IMR-90 (cell line): ENCODE data around the gene MLANA. TPM values are rescaled to one million over a fixed set of nuclear protein-coding genes. Genes with fewer than 3 reads are reported as not detected.

Source experiments
- ATAC-seq: fragments of 200-7000 bp; cut with Tn5 transposase; 2 replicates; pipeline ENCODE4 v1.9.1; 2020; ENCODE audit warnings: low read depth, mild to moderate bottlenecking, moderate library complexity
- BruUV-seq: library from RNA; stranded (reverse); fragments of 400-500 nt; replicated peaks from 2 replicates; lab custom pipeline; 2021; lab: Mats Ljungman, UMichigan
- CTCF ChIA-PET: fragments of 300-600 bp; formaldehyde crosslinking; extraction: SDS; loops from one replicate; lab custom pipeline; 2021; ENCODE audit warnings: antibody characterized with exemption; lab: Yijun Ruan, JAX
- POLR2A ChIA-PET: fragments of 300-600 bp; sonication (Branson Sonifier 250); formaldehyde crosslinking; loops from one replicate; lab custom pipeline; 2022; ENCODE audit warnings: antibody characterized with exemption; ENCODE audit not compliant: unreplicated experiment; lab: Charles Lee
- DNase-seq: peaks from one replicate; pipeline ENCODE4 v3.0.0; 2013
- H2AFZ ChIP-seq: replicated peaks from 2 replicates; pipeline ENCODE3; 2013; ENCODE audit warnings: low read length, mild to moderate bottlenecking; ENCODE audit not compliant: poor library complexity
- H2AK5ac ChIP-seq: 2 replicates; pipeline ENCODE4 v1.6.1; 2013; ENCODE audit warnings: low read depth, low read length, inconsistent platforms
- H2AK9ac ChIP-seq: replicated peaks from 2 replicates; pipeline ENCODE3; 2013; ENCODE audit warnings: mild to moderate bottlenecking, low read depth, low read length, moderate library complexity; ENCODE audit not compliant: poor library complexity
- H2BK120ac ChIP-seq: 2 replicates; pipeline ENCODE4 v1.6.1; 2013; ENCODE audit warnings: low read depth, low read length, inconsistent platforms
- H2BK15ac ChIP-seq: 3 replicates; pipeline ENCODE4 v1.6.1; 2013; ENCODE audit warnings: low read depth, low read length, inconsistent platforms
- H2BK20ac ChIP-seq: 2 replicates; pipeline ENCODE4 v1.6.1; 2013; ENCODE audit warnings: low read depth, mild to moderate bottlenecking, inconsistent platforms, low read length, moderate library complexity
- H2BK5ac ChIP-seq: 2 replicates; pipeline ENCODE4 v1.6.1; 2013; ENCODE audit warnings: mild to moderate bottlenecking, low read depth, low read length, inconsistent platforms; ENCODE audit not compliant: poor library complexity, severe bottlenecking
- H3K14ac ChIP-seq: replicated peaks from 2 replicates; pipeline ENCODE4 v1.6.1; 2013; ENCODE audit warnings: low read depth, low read length, inconsistent platforms
- H3K18ac ChIP-seq: 2 replicates; pipeline ENCODE4 v1.6.1; 2013; ENCODE audit warnings: low read depth, low read length, control low read depth
- H3K23ac ChIP-seq: 2 replicates; pipeline ENCODE4 v1.6.1; 2013; ENCODE audit warnings: low read depth, low read length, inconsistent platforms
- H3K27ac ChIP-seq: 2 replicates; pipeline ENCODE4 v1.5.1; 2013; ENCODE audit warnings: mild to moderate bottlenecking, control low read depth, low read length; ENCODE audit not compliant: insufficient read depth
- H3K27me3 ChIP-seq: 2 replicates; pipeline ENCODE4 v1.6.1; 2013; ENCODE audit warnings: low read length; ENCODE audit not compliant: control insufficient read depth, insufficient read depth
- H3K36me3 ChIP-seq: 2 replicates; pipeline ENCODE4 v1.6.1; 2013; ENCODE audit warnings: low read length, mixed read lengths; ENCODE audit not compliant: control insufficient read depth, insufficient read depth
- H3K4ac ChIP-seq: 2 replicates; pipeline ENCODE4 v1.6.1; 2013; ENCODE audit warnings: low read depth, low read length, inconsistent platforms
- H3K4me1 ChIP-seq: 2 replicates; pipeline ENCODE4 v1.6.1; 2013; ENCODE audit warnings: low read length, mixed read lengths; ENCODE audit not compliant: control insufficient read depth, insufficient read depth
- H3K4me2 ChIP-seq: 2 replicates; pipeline ENCODE4 v1.6.1; 2013; ENCODE audit warnings: low read depth, mild to moderate bottlenecking, control low read depth, low read length, moderate library complexity
- H3K4me3 ChIP-seq: 2 replicates; pipeline ENCODE4 v1.5.1; 2013; ENCODE audit warnings: low read depth, mild to moderate bottlenecking, control low read depth, low read length, moderate library complexity; ENCODE audit not compliant: insufficient read depth
- H3K56ac ChIP-seq: 2 replicates; pipeline ENCODE4 v1.6.1; 2013; ENCODE audit warnings: low read length, inconsistent platforms; ENCODE audit not compliant: insufficient read depth; ENCODE audit errors: extremely low read depth
- H3K79me1 ChIP-seq, 2 experiments: 2 replicates each; pipeline ENCODE4 v1.6.1; 2013; ENCODE audit warnings: low read length in 2 of 2, inconsistent platforms in 1 of 2, low read depth in 1 of 2
- H3K9ac ChIP-seq: 2 replicates; pipeline ENCODE4 v1.6.1; 2013; ENCODE audit warnings: low read depth, low read length, control low read depth
- H3K9me1 ChIP-seq: 2 replicates; pipeline ENCODE4 v1.6.1; 2013; ENCODE audit warnings: low read length, inconsistent platforms; ENCODE audit not compliant: insufficient read depth
- H3K9me3 ChIP-seq: 2 replicates; pipeline ENCODE4 v1.6.1; 2013; ENCODE audit warnings: low read length; ENCODE audit not compliant: control insufficient read depth, insufficient read depth
- H4K20me1 ChIP-seq: 2 replicates; pipeline ENCODE4 v1.6.1; 2013; ENCODE audit warnings: low read length, inconsistent platforms; ENCODE audit not compliant: insufficient read depth
- H4K5ac ChIP-seq: 2 replicates; pipeline ENCODE4 v1.6.1; 2013; ENCODE audit warnings: mild to moderate bottlenecking, low read depth, low read length, control low read depth
- H4K8ac ChIP-seq, 2 experiments: 2 replicates each; pipeline ENCODE4 v1.6.1; 2013; ENCODE audit warnings: low read depth in 2 of 2, low read length in 2 of 2, control low read depth in 1 of 2, inconsistent platforms in 1 of 2
- H4K91ac ChIP-seq: 2 replicates; pipeline ENCODE4 v1.6.1; 2013; ENCODE audit warnings: low read depth, low read length, inconsistent platforms; ENCODE audit not compliant: insufficient read depth
- BHLHE40 ChIP-seq: fragments of 150-350 bp; IDR thresholded peaks from 2 replicates; pipeline ENCODE4 v1.6.1; 2016; ENCODE audit warnings: mild to moderate bottlenecking, low read depth, low read length
- FOS ChIP-seq: fragments of 150-350 bp; IDR thresholded peaks from 2 replicates; pipeline ENCODE4 v1.6.1; 2016; ENCODE audit warnings: low read depth, low read length
- RCOR1 ChIP-seq: IDR thresholded peaks from 2 replicates; pipeline ENCODE4 v1.6.1; 2012; ENCODE audit warnings: mild to moderate bottlenecking, low read length, improper control_type of control experiment; ENCODE audit not compliant: insufficient replicate concordance
- dilution Hi-C: fragments of 300-500 bp; cut with HindIII; formaldehyde crosslinking; loops from one replicate; pipeline ENCODE4 v1.14.3; 2018; ENCODE audit warnings: low sequenced_read_pairs; ENCODE audit not compliant: unreplicated experiment
- in situ Hi-C: fragments of 300-500 bp; cut with MboI; formaldehyde crosslinking; loops from 3 replicates; pipeline ENCODE4 v1.14.3; 2019; ENCODE audit warnings: low sequenced_read_pairs, inconsistent platforms, mixed read lengths
- intact Hi-C: fragments of 100-400 bp; cut with micrococcal nuclease; formaldehyde crosslinking; loops from 2 replicates; pipeline ENCODE4 v1.10.0; 2022
- polyA plus RNA-seq, 3 experiments: library from polyadenylated mRNA; depleted of rRNA; stranded (reverse); fragments of >200 nt; gene quantifications; 2 replicates each; pipeline ENCODE4 v1.2.3, GENCODE V29; 2012; ENCODE audit warnings: low replicate concordance in 1 of 3
- total RNA-seq: library from RNA; depleted of rRNA; stranded (reverse); fragments of >200 nt; gene quantifications from 2 replicates; pipeline ENCODE4 v1.2.3, GENCODE V29; 2012
- TF ChIP-seq, protein P1 (sequence below): fragments of 150-350 bp; IDR thresholded peaks from 2 replicates; pipeline ENCODE4 v1.6.1; 2016; ENCODE audit warnings: low read depth, mild to moderate bottlenecking, low read length, moderate library complexity, borderline replicate concordance

MLANA gene
- total and polyA plus RNA-seq, 2 of the 4 experiments (the other 2 are of a cell fraction): not detected

GRCh38 chr9:5850724-5851122, 40.0 kb upstream of the MLANA start:
- H4K5ac ChIP-seq: no peak overlapping the region
- ChIA-PET CTCF (no interaction called here), POLR2A (no interaction called here)
- H2AK9ac ChIP-seq: no peak overlapping the region
- no peaks in the 10 kb centered on the region for H3K9me1 ChIP-seq
- H4K91ac ChIP-seq: no peak overlapping the region
- no peaks in the 10 kb centered on the region for H3K36me3 ChIP-seq
- in situ Hi-C loops: no loop called here
- no peak overlapping the region for H3K56ac ChIP-seq
- H3K4me1 ChIP-seq: peaks cover 4% of the 10 kb centered on the region; the same call in 1 of the 2 replicates
- dilution Hi-C loops: no loop called here
- BruUV-seq: no TSS peak
- intact Hi-C loops: no loop called here
- H2AFZ ChIP-seq: no peak overlapping the region
- no peak overlapping the region for H3K27ac ChIP-seq
- H3K27me3 ChIP-seq: peaks cover 15% of the 10 kb centered on the region
- no peak overlapping the region for H2BK120ac ChIP-seq
- H3K23ac ChIP-seq: no peak overlapping the region
- no peak for ATAC-seq
- no peak overlapping the region for H3K4me3 ChIP-seq
- no peak for TF ChIP-seq BHLHE40
- TF ChIP-seq RCOR1: no peak
- TF ChIP-seq, protein P1, sequence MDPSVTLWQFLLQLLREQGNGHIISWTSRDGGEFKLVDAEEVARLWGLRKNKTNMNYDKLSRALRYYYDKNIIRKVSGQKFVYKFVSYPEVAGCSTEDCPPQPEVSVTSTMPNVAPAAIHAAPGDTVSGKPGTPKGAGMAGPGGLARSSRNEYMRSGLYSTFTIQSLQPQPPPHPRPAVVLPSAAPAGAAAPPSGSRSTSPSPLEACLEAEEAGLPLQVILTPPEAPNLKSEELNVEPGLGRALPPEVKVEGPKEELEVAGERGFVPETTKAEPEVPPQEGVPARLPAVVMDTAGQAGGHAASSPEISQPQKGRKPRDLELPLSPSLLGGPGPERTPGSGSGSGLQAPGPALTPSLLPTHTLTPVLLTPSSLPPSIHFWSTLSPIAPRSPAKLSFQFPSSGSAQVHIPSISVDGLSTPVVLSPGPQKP: no peak
- no peak for TF ChIP-seq FOS
- no peak overlapping the region for H3K4ac ChIP-seq
- H3K18ac ChIP-seq: no peak overlapping the region
- no peak overlapping the region for H2AK5ac ChIP-seq
- no peak overlapping the region for H4K8ac ChIP-seq
- no peaks in the 10 kb centered on the region for H3K79me1 ChIP-seq
- no peak overlapping the region for H2BK15ac ChIP-seq
- H3K4me2 ChIP-seq: no peak overlapping the region
- no peak overlapping the region for H2BK20ac ChIP-seq
- 0 out of 2 replicates have a peak, but pooled peaks cover under 1% of the 10 kb centered on the region for H4K20me1 ChIP-seq
- H3K14ac ChIP-seq: no peak overlapping the region
- no peak overlapping the region for H3K9ac ChIP-seq
- H2BK5ac ChIP-seq: no peak overlapping the region
- DNase-seq: no peak
- no peaks in the 10 kb centered on the region for H3K9me3 ChIP-seq
